ENCODE results near the gene TTC16. TPM values are rescaled to one million over a fixed set of nuclear protein-coding genes. Genes with fewer than 3 reads are reported as not detected.
A peak's percentile ranks its signal among the peaks of the same experiment; 100 is the strongest.

The TTC16 gene
- total and polyA plus RNA-seq, 12 donors = under 0.01 to 1.0 (median 0.32) TPM; not detected in 2

- Histone ChIP-seq H3K27ac (peak overlapping the region in 1 of 5 donors; percentile 27), H3K27me3 (no peaks in the 10 kb centered on the region), H3K4me3 (no peak overlapping the region), H3K4me1 (replicated peaks in 1 of 2) (peaks cover 5 to 15% of the 10 kb centered on the region in 2 donors), H3K9me3 (replicated peaks in 1 of 3) (no peaks in the 10 kb centered on the region), H3K36me3 (replicated peaks in 1 of 2) (no peaks in the 10 kb centered on the region)
- intact Hi-C loops (cut with DNase I) = no loop called here
- TF ChIP-seq CTCF (IDR thresholded peaks at IDR 0.05) = no peak
- no peak for TF ChIP-seq POLR2A (IDR thresholded peaks at IDR 0.05)
- no peak for DNase-seq
- WGBS, 4 donors = 4 to 16% (median 6%) methylated on average over 6 to 19 of the region's 19 CpGs
Observed at GRCh38 chr9:127771570-127772189, 55.8 kb downstream of the TTC16 start.

- WGBS, 4 donors = 92 to 96% (median 94%) methylated on average over 5 of the region's 5 CpGs
- H3K36me3 ChIP-seq (replicated peaks in 1 of 2) = no peaks in the 10 kb centered on the region
- H3K27ac ChIP-seq = no peak overlapping the region
- H3K4me1 ChIP-seq (replicated peaks in 1 of 2) = peaks cover 5 to 8% of the 10 kb centered on the region in 2 donors
- H3K4me3 ChIP-seq = no peak overlapping the region
- no peaks in the 10 kb centered on the region for H3K27me3 ChIP-seq
- intact Hi-C loops (cut with DNase I) = no loop called here
- TF ChIP-seq POLR2A (IDR thresholded peaks at IDR 0.05) (no peak), CTCF (IDR thresholded peaks at IDR 0.05) (no peak)
- no peaks in the 10 kb centered on the region for H3K9me3 ChIP-seq (replicated peaks in 1 of 3)
- no peak for DNase-seq
Observed at GRCh38 chr9:127772603-127773002, 56.7 kb downstream of the TTC16 start.

GRCh38 chr9:127773272-127773671 lies 57.4 kb downstream of the TTC16 start:
- no peaks in the 10 kb centered on the region for H3K9me3 ChIP-seq (replicated peaks in 1 of 3)
- peaks cover 5 to 8% of the 10 kb centered on the region in 2 donors for H3K4me1 ChIP-seq (replicated peaks in 1 of 2)
- DNase-seq = no peak
- no peaks in the 10 kb centered on the region for H3K36me3 ChIP-seq (replicated peaks in 1 of 2)
- WGBS, 4 donors = 82 to 89% (median 83%) methylated on average over 3 of the region's 3 CpGs
- intact Hi-C loops (cut with DNase I) = no loop called here
- TF ChIP-seq POLR2A (IDR thresholded peaks at IDR 0.05) (no peak), CTCF (IDR thresholded peaks at IDR 0.05) (no peak)
- no peaks in the 10 kb centered on the region for H3K27me3 ChIP-seq
- H3K4me3 ChIP-seq = no peak overlapping the region
- no peak overlapping the region for H3K27ac ChIP-seq

GRCh38 chr9:127773981-127774380 lies 58.1 kb downstream of the TTC16 start:
- Histone ChIP-seq H3K27me3 (no peaks in the 10 kb centered on the region), H3K36me3 (replicated peaks in 1 of 2) (no peaks in the 10 kb centered on the region), H3K9me3 (replicated peaks in 1 of 3) (no peaks in the 10 kb centered on the region), H3K27ac (no peak overlapping the region), H3K4me1 (replicated peaks in 1 of 2) (peaks cover 5 to 8% of the 10 kb centered on the region in 2 donors), H3K4me3 (no peak overlapping the region)
- TF ChIP-seq CTCF (IDR thresholded peaks at IDR 0.05) (no peak), POLR2A (IDR thresholded peaks at IDR 0.05) (no peak)
- intact Hi-C loops (cut with DNase I) = no loop called here
- 88 to 95% (median 89%) methylated on average over 6 to 10 of the region's 10 CpGs for WGBS, 4 donors
- no peak for DNase-seq
